ENCODE data around the gene THBS4. TPM values are rescaled to one million over a fixed set of nuclear protein-coding genes. Genes with fewer than 3 reads are reported as not detected.

THBS4 gene
- total RNA-seq, 2 donors from 2014 or later: 58.2 to 80.2 TPM

DNA sequence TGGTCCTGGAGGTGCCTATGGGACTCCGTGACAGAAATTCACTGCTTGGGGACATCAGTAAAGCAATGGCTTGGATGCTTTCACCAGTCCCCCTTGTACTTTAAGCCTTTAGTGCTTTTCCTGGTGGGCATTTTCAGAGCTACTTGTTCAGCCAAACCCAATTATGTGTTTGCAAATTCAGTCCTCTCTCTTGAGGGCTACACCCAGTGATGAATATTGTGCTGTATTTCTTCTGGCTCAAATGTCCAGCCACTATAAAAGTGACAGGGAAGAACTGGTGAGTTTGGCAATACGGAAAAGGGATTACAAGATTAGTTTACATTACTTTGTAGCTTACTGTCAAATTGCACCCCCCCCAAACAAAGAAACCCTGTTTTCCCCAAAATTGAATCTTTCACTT is 4.5 kb downstream of the THBS4 start:
- no peak for DNase-seq (ENCODE audit: low spot score)
- intact Hi-C loops (cut with DNase I): loop anchor here in 1 of 2 donors (5.0 kb wide), 1 partner anchor 923 kb away; the partner anchor contains the start of gene RASGRF2

DNA sequence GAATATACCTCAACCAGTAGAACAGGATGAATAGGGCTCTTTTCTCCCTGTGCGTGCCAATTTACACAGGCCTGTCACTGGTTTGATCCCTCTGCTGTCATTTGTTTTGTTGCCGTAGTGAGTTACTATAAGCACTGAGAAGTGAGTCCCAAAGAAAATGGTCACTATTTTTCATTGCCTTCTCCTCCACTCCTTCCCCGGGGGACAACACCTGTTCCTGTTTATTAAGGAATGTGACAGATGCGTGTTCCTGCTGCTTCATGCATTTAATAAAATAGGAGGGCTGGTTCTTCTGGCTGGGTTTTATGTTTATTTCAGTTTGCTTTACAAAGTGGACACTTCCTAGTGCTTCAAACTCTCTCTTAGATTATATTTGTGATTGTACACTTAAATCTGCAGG is 6.4 kb downstream of the THBS4 start:
- intact Hi-C loops (cut with DNase I): no loop called here
- DNase-seq (ENCODE audit: low spot score): no peak

GRCh38 chr5:80042330-80042729 is 7.2 kb downstream of the THBS4 start:
- DNase-seq (ENCODE audit: low spot score): no peak
- intact Hi-C loops (cut with DNase I): no loop called here

DNA sequence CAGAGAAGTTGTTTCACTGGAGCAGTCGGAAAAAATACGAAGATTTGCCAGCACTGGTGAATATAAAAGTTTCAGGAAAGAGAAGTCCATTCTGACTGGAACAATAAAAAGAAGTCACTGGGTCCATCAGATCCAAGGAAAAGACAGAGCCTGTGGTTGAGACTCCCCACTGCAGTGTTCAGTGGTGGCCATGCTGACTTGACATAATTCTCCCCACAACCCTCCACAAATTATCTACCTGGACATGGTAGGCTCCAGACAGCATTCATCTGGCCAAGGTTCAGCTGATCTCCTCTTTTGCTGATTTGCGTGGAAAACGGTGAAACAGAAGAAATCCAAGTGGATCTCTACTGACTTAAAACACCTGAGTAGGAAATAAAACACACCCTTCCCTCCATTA is 8.0 kb downstream of the THBS4 start:
- no peak for DNase-seq (ENCODE audit: low spot score)
- intact Hi-C loops (cut with DNase I): no loop called here

DNA sequence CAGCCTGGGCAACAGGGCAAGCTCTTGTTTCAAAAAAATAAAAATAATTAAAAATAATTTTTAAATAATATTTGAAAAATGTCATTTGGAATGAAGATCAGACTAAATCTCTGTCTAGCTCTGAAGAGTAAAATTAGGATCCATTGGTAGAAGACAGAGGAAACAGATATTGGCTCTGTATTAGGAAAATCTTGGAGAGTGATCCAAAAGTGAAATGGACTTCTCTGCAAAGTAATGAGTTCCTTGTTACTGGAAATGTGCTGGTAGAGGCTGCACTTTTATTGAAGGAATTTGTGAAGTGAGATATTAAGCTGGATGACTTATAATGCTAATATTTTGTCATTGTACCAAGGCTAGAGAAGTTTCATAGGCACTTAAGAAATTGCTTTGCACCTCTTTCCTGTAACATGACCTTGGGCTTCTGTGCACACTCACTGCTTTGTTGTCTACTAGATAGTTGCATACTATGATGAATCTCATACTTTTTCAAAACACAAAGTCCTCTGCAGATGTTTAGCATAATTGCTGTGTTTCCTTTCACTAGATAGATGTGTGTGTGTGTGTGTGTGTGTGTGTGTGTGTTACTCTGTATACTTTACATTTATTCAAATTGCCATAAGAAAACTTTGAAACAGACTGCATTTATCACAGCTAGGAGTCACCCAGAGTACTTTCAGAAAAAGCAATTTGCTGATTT is 13.1 kb downstream of the THBS4 start:
- intact Hi-C loops (cut with DNase I): no loop called here

DNA sequence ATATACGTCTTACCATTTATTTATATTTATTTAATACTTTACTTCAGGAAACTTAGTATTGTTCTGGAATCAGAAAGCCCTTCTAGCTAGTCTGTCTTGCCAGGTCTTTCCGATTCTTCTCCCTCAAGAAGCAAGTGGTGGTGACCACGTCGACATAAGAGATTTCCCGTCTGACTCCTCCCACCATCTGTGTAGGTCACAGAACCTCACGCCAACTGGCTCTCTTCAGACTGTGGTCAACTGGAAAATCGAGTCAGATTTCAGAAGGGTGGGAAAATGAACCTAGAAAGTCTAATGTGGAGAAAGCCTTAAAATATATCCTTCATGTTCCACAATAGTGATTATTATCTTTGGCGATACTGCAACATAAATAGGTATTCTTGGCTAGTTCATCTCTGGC is 17.3 kb downstream of the THBS4 start:
- DNase-seq (ENCODE audit: low spot score): no peak
- intact Hi-C loops (cut with DNase I): no loop called here

More for the DNA sequence above, 13.1 kb downstream of the THBS4 start:
- no peak for DNase-seq (ENCODE audit: low spot score)

DNA sequence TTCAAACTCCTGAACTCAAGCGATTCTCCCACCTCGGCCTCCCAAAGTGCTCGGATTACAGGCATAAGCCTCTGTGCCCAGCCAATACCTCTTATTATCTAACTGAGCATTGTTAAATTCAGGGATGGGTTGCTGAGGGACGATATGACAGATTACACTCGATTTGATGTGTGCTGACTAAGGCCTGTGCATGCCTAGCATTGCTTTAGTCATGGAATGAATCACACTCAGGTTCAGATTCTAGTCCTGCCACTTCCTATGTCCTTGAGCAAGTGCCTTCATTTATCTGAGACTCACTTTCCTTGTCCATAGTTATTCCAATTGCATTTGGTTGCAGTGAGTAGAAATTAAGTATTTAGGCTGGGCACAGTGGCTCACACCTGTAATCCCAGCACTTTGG is 19.5 kb downstream of the THBS4 start:
- DNase-seq (ENCODE audit: low spot score): no peak

DNA sequence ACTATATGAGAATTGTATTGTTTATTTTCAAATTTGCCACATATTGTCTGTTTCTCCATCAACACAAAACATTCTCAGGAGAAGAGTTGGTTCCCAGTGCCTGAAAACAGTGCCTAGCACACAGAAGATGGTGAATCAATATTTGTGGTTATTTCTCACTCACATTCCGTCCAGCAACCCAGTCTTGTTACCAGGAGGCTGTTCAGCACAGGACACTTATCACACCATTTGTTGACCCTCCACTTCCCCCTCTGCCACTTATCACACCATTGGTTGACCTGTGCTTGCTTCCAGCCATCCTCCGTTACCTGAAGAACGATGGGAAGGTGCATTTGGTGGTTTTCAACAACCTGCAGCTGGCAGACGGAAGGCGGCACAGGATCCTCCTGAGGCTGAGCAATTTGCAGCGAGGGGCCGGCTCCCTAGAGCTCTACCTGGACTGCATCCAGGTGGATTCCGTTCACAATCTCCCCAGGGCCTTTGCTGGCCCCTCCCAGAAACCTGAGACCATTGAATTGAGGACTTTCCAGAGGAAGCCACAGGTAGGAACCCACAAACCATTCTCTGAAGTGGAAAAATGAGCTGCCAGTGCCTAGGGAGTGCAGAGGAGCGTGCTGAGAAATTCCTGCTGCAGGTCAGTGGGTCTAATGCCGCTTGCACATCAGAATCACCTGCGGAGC is 20.5 kb downstream of the THBS4 start:
- intact Hi-C loops (cut with DNase I): no loop called here
- no peak for DNase-seq (ENCODE audit: low spot score)

More for the DNA sequence above, 19.5 kb downstream of the THBS4 start:
- intact Hi-C loops (cut with DNase I): no loop called here

DNA sequence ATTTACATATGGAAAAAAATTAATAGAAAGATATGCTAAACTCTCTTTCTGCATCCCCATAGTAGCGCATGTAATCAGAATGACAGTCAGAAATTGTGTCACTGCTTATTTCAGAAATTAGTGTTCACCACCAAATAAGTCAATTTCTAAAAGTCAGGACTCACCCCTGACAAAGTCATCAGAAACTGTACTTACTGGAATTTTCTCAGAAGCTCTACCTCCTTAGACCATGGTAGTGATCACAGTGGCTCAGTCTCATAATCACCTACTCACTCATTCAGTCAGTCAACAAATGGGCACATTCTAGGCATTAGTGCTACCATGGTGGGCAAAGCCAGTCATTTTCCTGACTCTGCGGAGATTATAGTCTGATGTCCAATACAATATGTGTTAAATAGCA is 22.0 kb downstream of the THBS4 start:
- intact Hi-C loops (cut with DNase I): no loop called here
- DNase-seq (ENCODE audit: low spot score): no peak

DNA sequence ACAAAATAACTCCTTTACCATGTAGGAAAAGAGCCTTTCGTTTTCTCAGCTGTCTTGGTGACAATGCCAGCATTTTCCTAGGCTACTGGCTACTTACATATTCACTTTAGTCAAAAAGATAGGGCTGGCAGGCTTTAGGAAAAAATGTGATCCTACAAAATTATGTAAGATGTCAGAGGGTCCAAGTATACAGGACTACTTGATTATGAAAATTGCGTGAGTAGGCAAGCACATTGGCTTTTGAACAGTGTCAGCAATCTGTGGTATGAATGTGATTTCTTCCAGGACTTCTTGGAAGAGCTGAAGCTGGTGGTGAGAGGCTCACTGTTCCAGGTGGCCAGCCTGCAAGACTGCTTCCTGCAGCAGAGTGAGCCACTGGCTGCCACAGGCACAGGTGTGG is 22.8 kb downstream of the THBS4 start:
- intact Hi-C loops (cut with DNase I): no loop called here
- no peak for DNase-seq (ENCODE audit: low spot score)

DNA sequence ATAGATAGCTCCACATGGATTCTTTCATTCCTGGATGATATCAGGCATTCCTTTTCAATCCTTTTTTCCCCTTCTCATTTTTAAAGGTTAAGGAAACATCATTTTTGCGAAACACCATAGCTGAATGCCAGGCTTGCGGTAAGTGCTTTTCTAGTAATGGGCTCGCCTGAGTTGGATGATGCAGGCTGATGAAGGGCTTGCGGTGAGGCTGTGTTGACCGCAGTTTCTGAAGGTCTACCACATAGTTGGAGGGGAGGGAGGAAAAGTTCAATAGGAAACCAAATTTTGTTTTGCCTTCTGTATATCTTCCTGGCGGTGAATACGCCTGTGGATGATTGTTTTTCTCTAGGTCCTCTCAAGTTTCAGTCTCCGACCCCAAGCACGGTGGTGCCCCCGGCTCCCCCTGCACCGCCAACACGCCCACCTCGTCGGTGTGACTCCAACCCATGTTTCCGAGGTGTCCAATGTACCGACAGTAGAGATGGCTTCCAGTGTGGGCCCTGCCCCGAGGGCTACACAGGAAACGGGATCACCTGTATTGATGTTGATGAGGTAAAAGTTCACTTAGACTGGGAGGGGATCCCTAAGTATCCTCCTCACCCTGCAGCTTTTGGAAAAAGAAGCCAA is 24.3 kb downstream of the THBS4 start:
- intact Hi-C loops (cut with DNase I): no loop called here
- no peak for DNase-seq (ENCODE audit: low spot score)

GRCh38 chr5:80060966-80061365 is 25.8 kb downstream of the THBS4 start:
- DNase-seq (ENCODE audit: low spot score): no peak

DNA sequence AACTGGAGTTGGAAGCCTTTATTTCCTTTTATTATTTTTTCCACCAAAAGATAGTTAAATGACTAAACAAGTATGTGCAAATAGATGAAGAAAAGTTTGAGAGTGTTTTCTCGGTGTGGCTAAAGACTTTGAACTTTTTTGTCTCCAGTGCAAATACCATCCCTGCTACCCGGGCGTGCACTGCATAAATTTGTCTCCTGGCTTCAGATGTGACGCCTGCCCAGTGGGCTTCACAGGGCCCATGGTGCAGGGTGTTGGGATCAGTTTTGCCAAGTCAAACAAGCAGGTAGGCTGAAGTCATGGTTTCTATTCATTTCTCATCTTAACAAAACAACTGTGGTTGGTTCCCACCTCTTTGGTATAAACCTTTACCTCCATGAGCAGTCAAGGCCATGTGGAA is 26.4 kb downstream of the THBS4 start:
- intact Hi-C loops (cut with DNase I): no loop called here
- DNase-seq (ENCODE audit: low spot score): no peak

More at GRCh38 chr5:80060966-80061365, 25.8 kb downstream of the THBS4 start:
- intact Hi-C loops (cut with DNase I): no loop called here

- intact Hi-C loops (cut with DNase I): no loop called here
- no peak for DNase-seq (ENCODE audit: low spot score)
Measured at GRCh38 chr5:80064124-80064523, 29.0 kb downstream of the THBS4 start.

- no peak for DNase-seq (ENCODE audit: low spot score)
- intact Hi-C loops (cut with DNase I): no loop called here
Measured at GRCh38 chr5:80067016-80067415, 31.9 kb downstream of the THBS4 start.

- intact Hi-C loops (cut with DNase I): no loop called here
- no peak for DNase-seq (ENCODE audit: low spot score)
Measured at GRCh38 chr5:80067531-80068245, 32.5 kb downstream of the THBS4 start.

- no peak for DNase-seq (ENCODE audit: low spot score)
- intact Hi-C loops (cut with DNase I): no loop called here
Measured at GRCh38 chr5:80068246-80068636, 33.1 kb downstream of the THBS4 start.

- DNase-seq (ENCODE audit: low spot score): no peak
- intact Hi-C loops (cut with DNase I): no loop called here
Measured at GRCh38 chr5:80068775-80069174, 33.6 kb downstream of the THBS4 start.

DNA sequence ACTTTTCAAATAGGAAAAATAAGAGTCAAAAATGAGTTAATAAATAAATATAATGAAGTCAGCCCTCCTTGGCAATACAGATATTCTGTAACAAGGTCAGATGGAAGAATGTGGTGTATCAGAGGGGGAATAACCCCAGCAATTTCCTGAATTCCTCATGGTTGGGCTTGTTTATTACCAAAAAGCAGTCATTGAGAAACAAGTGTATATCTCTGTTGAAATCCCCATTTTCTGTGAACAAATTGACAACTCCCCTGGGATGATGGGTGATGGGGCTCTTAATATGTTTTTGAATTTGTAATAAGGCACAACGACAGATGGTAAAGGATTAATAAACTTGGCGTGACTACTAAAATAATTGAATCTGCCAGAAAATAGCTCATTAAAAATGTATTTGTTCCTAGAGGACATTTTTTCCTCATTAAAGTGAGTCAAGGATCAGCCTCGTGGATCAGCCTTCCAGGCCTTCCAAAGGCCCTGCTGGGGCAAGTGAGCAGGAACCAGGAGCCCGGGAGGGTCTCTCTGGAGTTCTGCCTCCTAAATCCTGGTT is 34.2 kb downstream of the THBS4 start:
- intact Hi-C loops (cut with DNase I): no loop called here
- no peak for DNase-seq (ENCODE audit: low spot score)

- no peak for DNase-seq (ENCODE audit: low spot score)
- intact Hi-C loops (cut with DNase I): no loop called here
Measured at GRCh38 chr5:80069918-80070318, 34.8 kb downstream of the THBS4 start.

Measured in posterior vena cava (tissue), 2 donors.